SH-SY5Y (cell line): ENCODE results near the gene SLC26A11.

ENCODE experiments used
- GATA2 ChIP-seq: IDR thresholded peaks from 2 replicates; pipeline ENCODE4 v1.6.1; 2011; ENCODE audit warnings: mild to moderate bottlenecking, low read depth, low read length
- GATA3 ChIP-seq: IDR thresholded peaks from 2 replicates; pipeline ENCODE4 v1.6.1; 2011; ENCODE audit warnings: low read depth, mild to moderate bottlenecking, low read length, moderate library complexity

- TF ChIP-seq GATA2 (no peak), GATA3 (no peak)
Measured at GRCh38 chr17:80190716-80191115, 29.5 kb upstream of the SLC26A11 start.
